HepG2 (cell line): ENCODE results near the gene SMIM11. TPM values are rescaled to one million over a fixed set of nuclear protein-coding genes. Genes with fewer than 3 reads are reported as not detected.
A peak's percentile ranks its signal among the peaks of the same experiment; 100 is the strongest.

Experiments used
- CAMTA2 ChIP-seq: sonication (generic); formaldehyde crosslinking; IDR thresholded peaks from 2 replicates; pipeline ENCODE4 v1.4.0; 2020; ENCODE audit warnings: mild to moderate bottlenecking, missing genetic modification reagents, borderline replicate concordance
- FOSL1 ChIP-seq: sonication (generic); formaldehyde crosslinking; IDR thresholded peaks from 2 replicates; pipeline ENCODE4 v1.9.0; 2021; ENCODE audit warnings: missing genetic modification reagents, borderline replicate concordance
- KDM1A ChIP-seq: IDR thresholded peaks from 2 replicates; pipeline ENCODE4 v1.6.1; 2016; ENCODE audit warnings: missing compliant biosample characterization
- RCOR2 ChIP-seq: IDR thresholded peaks from 2 replicates; pipeline ENCODE4 v1.6.1; 2016; ENCODE audit warnings: missing biosample characterization, missing genetic modification reagents
- ZBTB2 ChIP-seq: sonication (generic); formaldehyde crosslinking; IDR thresholded peaks from 2 replicates; pipeline ENCODE4 v1.8.0; 2022; ENCODE audit warnings: low read depth, missing genetic modification reagents
- ZFP41 ChIP-seq: sonication (generic); formaldehyde crosslinking; IDR thresholded peaks from 2 replicates; pipeline ENCODE4 v1.4.0; 2020; ENCODE audit warnings: mild to moderate bottlenecking, missing genetic modification reagents, borderline replicate concordance
- ZFP82 ChIP-seq: sonication (generic); formaldehyde crosslinking; IDR thresholded peaks from 2 replicates; pipeline ENCODE4 v1.5.1; 2020; ENCODE audit warnings: mild to moderate bottlenecking, missing genetic modification reagents, borderline replicate concordance
- ZNF12 ChIP-seq: sonication (generic); formaldehyde crosslinking; IDR thresholded peaks from 2 replicates; pipeline ENCODE4 v1.5.0; 2020; ENCODE audit warnings: missing genetic modification reagents
- ZNF18 ChIP-seq: sonication (generic); formaldehyde crosslinking; IDR thresholded peaks from 2 replicates; pipeline ENCODE4 v1.8.0; 2022; ENCODE audit warnings: mild to moderate bottlenecking, missing genetic modification reagents; ENCODE audit not compliant: insufficient replicate concordance
- ZNF34 ChIP-seq: sonication (generic); formaldehyde crosslinking; IDR thresholded peaks from 2 replicates; pipeline ENCODE4 v1.4.0; 2020; ENCODE audit warnings: mild to moderate bottlenecking, missing genetic modification reagents, borderline replicate concordance
- ZNF446 ChIP-seq: sonication (generic); formaldehyde crosslinking; IDR thresholded peaks from 2 replicates; pipeline ENCODE4 v1.5.0; 2020; ENCODE audit warnings: mild to moderate bottlenecking, missing genetic modification reagents
- ZNF766 ChIP-seq: sonication (generic); formaldehyde crosslinking; IDR thresholded peaks from 2 replicates; pipeline ENCODE4 v1.5.0; 2020; ENCODE audit warnings: missing genetic modification reagents, borderline replicate concordance
- polyA plus RNA-seq, 8 experiments: library from polyadenylated mRNA; depleted of rRNA in 3 of 8; stranded (reverse) in 7 of 8; unstranded in 1 of 8; fragments of >200 nt; fragmentation: Illumina TruSeq in 4 of 8; extraction: Trizol in 4 of 8; gene quantifications; 2 replicates each; pipeline versions ENCODE4 v1.2.1 to v1.2.3, GENCODE V29; 2011 to 2016; ENCODE audit warnings: low read depth in 4 of 8, missing spikeins in 1 of 8, mixed read lengths in 1 of 8; ENCODE audit not compliant: insufficient read depth in 1 of 8
- total RNA-seq, 5 experiments: library from RNA; depleted of rRNA; stranded (reverse); fragments of >200 nt; fragmentation: Illumina TruSeq; extraction: Trizol; gene quantifications; 2 replicates each; pipeline ENCODE4 v1.2.3, GENCODE V29; 2016; ENCODE audit warnings: low read depth in 1 of 5
- TF ChIP-seq, protein P1 (sequence below): sonication (generic); formaldehyde crosslinking; IDR thresholded peaks from 2 replicates; pipeline ENCODE4 v1.5.0; 2020; ENCODE audit warnings: mild to moderate bottlenecking, missing genetic modification reagents, borderline replicate concordance
- TF ChIP-seq, protein P2 (sequence below): sonication (generic); formaldehyde crosslinking; conservative IDR thresholded peaks from 2 replicates; pipeline ENCODE4 v1.4.0; 2020; ENCODE audit warnings: missing genetic modification reagents
- TF ChIP-seq, protein P3 (sequence below), 2 experiments: fragments of 450-650 bp in 1 of 2; sonication (generic) in 1 of 2; formaldehyde crosslinking; IDR thresholded peaks; 2 replicates each; pipeline versions ENCODE4 v1.5.0 to v1.8.0; 2020 to 2022; ENCODE audit warnings: mild to moderate bottlenecking in 1 of 2, missing genetic modification reagents in 1 of 2
- TF ChIP-seq, protein P4 (sequence below): IDR thresholded peaks from 2 replicates; pipeline ENCODE4 v1.6.1; 2016; ENCODE audit warnings: mild to moderate bottlenecking, missing biosample characterization, missing genetic modification reagents

The SMIM11 gene
- total and polyA plus RNA-seq, 2 of the 13 experiments (the other 11 are each of a cell fraction or from before 2014, with no cell fraction given): 6.4 to 18.9 TPM

GRCh38 chr21:34372321-34372720, 3.0 kb upstream of the SMIM11 start (continued):
- no peak for TF ChIP-seq CAMTA2 (CRISPR knock-in tag)
- TF ChIP-seq ZNF12 (CRISPR knock-in tag): no peak
- no peak for TF ChIP-seq ZFP41
- no peak for TF ChIP-seq ZNF18 (CRISPR knock-in tag)
- TF ChIP-seq ZNF34: peak; percentile 52; the same call in 1 of the 2 replicates
- no peak for TF ChIP-seq ZNF446 (CRISPR knock-in tag)
- TF ChIP-seq FOSL1 (CRISPR knock-in tag): no peak
- peak; percentile 87; the same call in 1 of the 2 replicates for TF ChIP-seq KDM1A
- TF ChIP-seq ZFP82 (CRISPR knock-in tag): no peak
- TF ChIP-seq, protein P1, sequence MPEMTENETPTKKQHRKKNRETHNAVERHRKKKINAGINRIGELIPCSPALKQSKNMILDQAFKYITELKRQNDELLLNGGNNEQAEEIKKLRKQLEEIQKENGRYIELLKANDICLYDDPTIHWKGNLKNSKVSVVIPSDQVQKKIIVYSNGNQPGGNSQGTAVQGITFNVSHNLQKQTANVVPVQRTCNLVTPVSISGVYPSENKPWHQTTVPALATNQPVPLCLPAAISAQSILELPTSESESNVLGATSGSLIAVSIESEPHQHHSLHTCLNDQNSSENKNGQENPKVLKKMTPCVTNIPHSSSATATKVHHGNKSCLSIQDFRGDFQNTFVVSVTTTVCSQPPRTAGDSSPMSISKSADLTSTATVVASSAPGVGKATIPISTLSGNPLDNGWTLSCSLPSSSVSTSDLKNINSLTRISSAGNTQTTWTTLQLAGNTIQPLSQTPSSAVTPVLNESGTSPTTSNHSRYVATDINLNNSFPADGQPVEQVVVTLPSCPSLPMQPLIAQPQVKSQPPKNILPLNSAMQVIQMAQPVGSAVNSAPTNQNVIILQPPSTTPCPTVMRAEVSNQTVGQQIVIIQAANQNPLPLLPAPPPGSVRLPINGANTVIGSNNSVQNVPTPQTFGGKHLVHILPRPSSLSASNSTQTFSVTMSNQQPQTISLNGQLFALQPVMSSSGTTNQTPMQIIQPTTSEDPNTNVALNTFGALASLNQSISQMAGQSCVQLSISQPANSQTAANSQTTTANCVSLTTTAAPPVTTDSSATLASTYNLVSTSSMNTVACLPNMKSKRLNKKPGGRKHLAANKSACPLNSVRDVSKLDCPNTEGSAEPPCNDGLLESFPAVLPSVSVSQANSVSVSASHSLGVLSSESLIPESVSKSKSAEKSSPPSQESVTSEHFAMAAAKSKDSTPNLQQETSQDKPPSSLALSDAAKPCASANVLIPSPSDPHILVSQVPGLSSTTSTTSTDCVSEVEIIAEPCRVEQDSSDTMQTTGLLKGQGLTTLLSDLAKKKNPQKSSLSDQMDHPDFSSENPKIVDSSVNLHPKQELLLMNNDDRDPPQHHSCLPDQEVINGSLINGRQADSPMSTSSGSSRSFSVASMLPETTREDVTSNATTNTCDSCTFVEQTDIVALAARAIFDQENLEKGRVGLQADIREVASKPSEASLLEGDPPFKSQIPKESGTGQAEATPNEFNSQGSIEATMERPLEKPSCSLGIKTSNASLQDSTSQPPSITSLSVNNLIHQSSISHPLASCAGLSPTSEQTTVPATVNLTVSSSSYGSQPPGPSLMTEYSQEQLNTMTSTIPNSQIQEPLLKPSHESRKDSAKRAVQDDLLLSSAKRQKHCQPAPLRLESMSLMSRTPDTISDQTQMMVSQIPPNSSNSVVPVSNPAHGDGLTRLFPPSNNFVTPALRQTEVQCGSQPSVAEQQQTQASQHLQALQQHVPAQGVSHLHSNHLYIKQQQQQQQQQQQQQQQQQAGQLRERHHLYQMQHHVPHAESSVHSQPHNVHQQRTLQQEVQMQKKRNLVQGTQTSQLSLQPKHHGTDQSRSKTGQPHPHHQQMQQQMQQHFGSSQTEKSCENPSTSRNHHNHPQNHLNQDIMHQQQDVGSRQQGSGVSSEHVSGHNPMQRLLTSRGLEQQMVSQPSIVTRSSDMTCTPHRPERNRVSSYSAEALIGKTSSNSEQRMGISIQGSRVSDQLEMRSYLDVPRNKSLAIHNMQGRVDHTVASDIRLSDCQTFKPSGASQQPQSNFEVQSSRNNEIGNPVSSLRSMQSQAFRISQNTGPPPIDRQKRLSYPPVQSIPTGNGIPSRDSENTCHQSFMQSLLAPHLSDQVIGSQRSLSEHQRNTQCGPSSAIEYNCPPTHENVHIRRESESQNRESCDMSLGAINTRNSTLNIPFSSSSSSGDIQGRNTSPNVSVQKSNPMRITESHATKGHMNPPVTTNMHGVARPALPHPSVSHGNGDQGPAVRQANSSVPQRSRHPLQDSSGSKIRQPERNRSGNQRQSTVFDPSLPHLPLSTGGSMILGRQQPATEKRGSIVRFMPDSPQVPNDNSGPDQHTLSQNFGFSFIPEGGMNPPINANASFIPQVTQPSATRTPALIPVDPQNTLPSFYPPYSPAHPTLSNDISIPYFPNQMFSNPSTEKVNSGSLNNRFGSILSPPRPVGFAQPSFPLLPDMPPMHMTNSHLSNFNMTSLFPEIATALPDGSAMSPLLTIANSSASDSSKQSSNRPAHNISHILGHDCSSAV (CRISPR knock-in tag): no peak
- TF ChIP-seq ZBTB2 (CRISPR knock-in tag): no peak
- TF ChIP-seq, protein P2, sequence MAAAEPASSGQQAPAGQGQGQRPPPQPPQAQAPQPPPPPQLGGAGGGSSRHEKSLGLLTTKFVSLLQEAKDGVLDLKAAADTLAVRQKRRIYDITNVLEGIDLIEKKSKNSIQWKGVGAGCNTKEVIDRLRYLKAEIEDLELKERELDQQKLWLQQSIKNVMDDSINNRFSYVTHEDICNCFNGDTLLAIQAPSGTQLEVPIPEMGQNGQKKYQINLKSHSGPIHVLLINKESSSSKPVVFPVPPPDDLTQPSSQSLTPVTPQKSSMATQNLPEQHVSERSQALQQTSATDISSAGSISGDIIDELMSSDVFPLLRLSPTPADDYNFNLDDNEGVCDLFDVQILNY (CRISPR knock-in tag): no peak
- TF ChIP-seq, protein P3, sequence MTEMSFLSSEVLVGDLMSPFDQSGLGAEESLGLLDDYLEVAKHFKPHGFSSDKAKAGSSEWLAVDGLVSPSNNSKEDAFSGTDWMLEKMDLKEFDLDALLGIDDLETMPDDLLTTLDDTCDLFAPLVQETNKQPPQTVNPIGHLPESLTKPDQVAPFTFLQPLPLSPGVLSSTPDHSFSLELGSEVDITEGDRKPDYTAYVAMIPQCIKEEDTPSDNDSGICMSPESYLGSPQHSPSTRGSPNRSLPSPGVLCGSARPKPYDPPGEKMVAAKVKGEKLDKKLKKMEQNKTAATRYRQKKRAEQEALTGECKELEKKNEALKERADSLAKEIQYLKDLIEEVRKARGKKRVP (CRISPR knock-in tag; IDR thresholded peaks at IDR 0.05): peak in 1 of 2 experiments; percentile 94; a peak in 2 of 4 replicates
- TF ChIP-seq ZNF766 (CRISPR knock-in tag): no peak
- TF ChIP-seq RCOR2 (CRISPR knock-in tag): no peak; the same call in 1 of the 2 replicates
- TF ChIP-seq, protein P4, sequence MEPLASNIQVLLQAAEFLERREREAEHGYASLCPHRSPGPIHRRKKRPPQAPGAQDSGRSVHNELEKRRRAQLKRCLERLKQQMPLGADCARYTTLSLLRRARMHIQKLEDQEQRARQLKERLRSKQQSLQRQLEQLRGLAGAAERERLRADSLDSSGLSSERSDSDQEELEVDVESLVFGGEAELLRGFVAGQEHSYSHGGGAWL (CRISPR knock-in tag): no peak
